Activated T-helper 1 cell treated with anti-CD3 and anti-CD28 coated beads, Interleukin-12 subunit alpha, Interleukin-12 subunit beta, Interleukin-2, Interleukin-4 antibody, amounts not matched to agents 30 ng/mL and 10 ng/mL and 1 ng/mL, durations not matched to agents 14 hours and 24 hours and 36 hours (primary cell): ENCODE data around the gene TCF7L2. TPM values are rescaled to one million over a fixed set of nuclear protein-coding genes. Genes with fewer than 3 reads are reported as not detected.

ENCODE experiments used
- DNase-seq: peaks from one replicate; pipeline ENCODE4 v3.0.0; 2021; ENCODE audit warnings: low spot score
- H3K27ac Mint-ChIP-seq: one replicate; pipeline ENCODE4 v1.8.0; 2021; ENCODE audit warnings: mild to moderate bottlenecking, mixed read lengths
- H3K27me3 Mint-ChIP-seq: one replicate; pipeline ENCODE4 v1.8.0; 2022; ENCODE audit warnings: mild to moderate bottlenecking, moderate library complexity, mixed read lengths; ENCODE audit not compliant: insufficient read depth
- H3K36me3 Mint-ChIP-seq: one replicate; pipeline ENCODE4 v1.8.0; 2021; ENCODE audit warnings: low read depth, mixed read lengths
- H3K4me1 Mint-ChIP-seq: one replicate; pipeline ENCODE4 v1.8.0; 2021; ENCODE audit warnings: low read depth, mixed read lengths
- H3K4me3 Mint-ChIP-seq: one replicate; pipeline ENCODE4 v1.8.0; 2021; ENCODE audit warnings: mild to moderate bottlenecking, moderate library complexity, mixed read lengths
- H3K9me3 Mint-ChIP-seq: one replicate; pipeline ENCODE4 v1.8.0; 2021; ENCODE audit warnings: mixed read lengths
- intact Hi-C: fragments of 100-400 bp; cut with micrococcal nuclease; formaldehyde crosslinking; loops from one replicate; pipeline ENCODE4 v1.15.1; 2024
- total RNA-seq: library from RNA; stranded (reverse); gene quantifications from 2 replicates; pipeline ENCODE4 v1.2.3, GENCODE V29; 2022

TCF7L2 gene
- total RNA-seq, 1 donor from 2014 or later = 0.36 TPM

GRCh38 chr10:113042868-113043267, 92.8 kb downstream of the TCF7L2 start:
- no peak overlapping the region for H3K4me3 Mint-ChIP-seq
- no peaks in the 10 kb centered on the region for H3K4me1 Mint-ChIP-seq
- H3K27me3 Mint-ChIP-seq = peaks cover 20% of the 10 kb centered on the region
- H3K9me3 Mint-ChIP-seq = no peaks in the 10 kb centered on the region
- no peak overlapping the region for H3K27ac Mint-ChIP-seq
- no peak for DNase-seq
- no peaks in the 10 kb centered on the region for H3K36me3 Mint-ChIP-seq
- intact Hi-C loops = no loop called here

- no peaks in the 10 kb centered on the region for H3K4me1 Mint-ChIP-seq
Measured at GRCh38 chr10:113044016-113044755, 94.1 kb downstream of the TCF7L2 start.

GRCh38 chr10:113045147-113046055, 95.4 kb downstream of the TCF7L2 start:
- Mint-ChIP-seq H3K4me1 (no peaks in the 10 kb centered on the region), H3K9me3 (no peaks in the 10 kb centered on the region), H3K27ac (no peak overlapping the region), H3K36me3 (no peaks in the 10 kb centered on the region), H3K4me3 (no peak overlapping the region), H3K27me3 (peaks cover 15% of the 10 kb centered on the region)
- no peak for DNase-seq
- intact Hi-C loops = no loop called here

More at GRCh38 chr10:113044016-113044755, 94.1 kb downstream of the TCF7L2 start:
- H3K9me3 Mint-ChIP-seq = no peaks in the 10 kb centered on the region
- no peak overlapping the region for H3K27ac Mint-ChIP-seq
- H3K4me3 Mint-ChIP-seq = no peak overlapping the region
- intact Hi-C loops = no loop called here
- DNase-seq = no peak
- H3K27me3 Mint-ChIP-seq = peaks cover 16% of the 10 kb centered on the region
- H3K36me3 Mint-ChIP-seq = no peaks in the 10 kb centered on the region

- Mint-ChIP-seq H3K27ac (no peak overlapping the region), H3K36me3 (no peaks in the 10 kb centered on the region), H3K27me3 (peaks cover 17% of the 10 kb centered on the region), H3K4me1 (no peaks in the 10 kb centered on the region), H3K4me3 (no peak overlapping the region), H3K9me3 (no peaks in the 10 kb centered on the region)
- intact Hi-C loops = no loop called here
- no peak for DNase-seq
Measured at GRCh38 chr10:113047151-113047550, 97.1 kb downstream of the TCF7L2 start.

- no peak overlapping the region for H3K4me3 Mint-ChIP-seq
- no peak for DNase-seq
Measured at GRCh38 chr10:113047605-113047962, 97.5 kb downstream of the TCF7L2 start.

GRCh38 chr10:113047963-113048781, 98.1 kb downstream of the TCF7L2 start:
- no peaks in the 10 kb centered on the region for H3K4me1 Mint-ChIP-seq
- no peak overlapping the region for H3K4me3 Mint-ChIP-seq
- no peaks in the 10 kb centered on the region for H3K36me3 Mint-ChIP-seq
- intact Hi-C loops = no loop called here
- DNase-seq = no peak
- peaks cover 14% of the 10 kb centered on the region for H3K27me3 Mint-ChIP-seq
- no peaks in the 10 kb centered on the region for H3K9me3 Mint-ChIP-seq
- H3K27ac Mint-ChIP-seq = no peak overlapping the region

More at GRCh38 chr10:113047605-113047962, 97.5 kb downstream of the TCF7L2 start:
- no peaks in the 10 kb centered on the region for H3K9me3 Mint-ChIP-seq
- peaks cover 13% of the 10 kb centered on the region for H3K27me3 Mint-ChIP-seq
- H3K27ac Mint-ChIP-seq = no peak overlapping the region
- H3K4me1 Mint-ChIP-seq = no peaks in the 10 kb centered on the region
- no peaks in the 10 kb centered on the region for H3K36me3 Mint-ChIP-seq
- intact Hi-C loops = no loop called here

GRCh38 chr10:113049881-113050280, 99.8 kb downstream of the TCF7L2 start:
- H3K36me3 Mint-ChIP-seq = no peaks in the 10 kb centered on the region
- no peaks in the 10 kb centered on the region for H3K9me3 Mint-ChIP-seq
- intact Hi-C loops = no loop called here
- H3K4me3 Mint-ChIP-seq = no peak overlapping the region
- H3K27ac Mint-ChIP-seq = no peak overlapping the region
- DNase-seq = no peak
- H3K27me3 Mint-ChIP-seq = peaks cover 13% of the 10 kb centered on the region
- no peaks in the 10 kb centered on the region for H3K4me1 Mint-ChIP-seq

GRCh38 chr10:113052076-113052830, 102.2 kb downstream of the TCF7L2 start:
- no peaks in the 10 kb centered on the region for H3K4me1 Mint-ChIP-seq
- intact Hi-C loops = no loop called here
- H3K4me3 Mint-ChIP-seq = no peak overlapping the region
- DNase-seq = no peak
- peaks cover 13% of the 10 kb centered on the region for H3K27me3 Mint-ChIP-seq
- no peak overlapping the region for H3K27ac Mint-ChIP-seq
- H3K9me3 Mint-ChIP-seq = no peaks in the 10 kb centered on the region
- no peaks in the 10 kb centered on the region for H3K36me3 Mint-ChIP-seq

GRCh38 chr10:113053091-113053490, 103.0 kb downstream of the TCF7L2 start:
- H3K36me3 Mint-ChIP-seq = no peaks in the 10 kb centered on the region
- H3K27ac Mint-ChIP-seq = no peak overlapping the region
- peaks cover 13% of the 10 kb centered on the region for H3K27me3 Mint-ChIP-seq
- H3K4me3 Mint-ChIP-seq = no peak overlapping the region
- DNase-seq = no peak
- H3K4me1 Mint-ChIP-seq = no peaks in the 10 kb centered on the region
- H3K9me3 Mint-ChIP-seq = no peaks in the 10 kb centered on the region
- intact Hi-C loops = no loop called here

GRCh38 chr10:113053881-113054280, 103.8 kb downstream of the TCF7L2 start:
- no peaks in the 10 kb centered on the region for H3K9me3 Mint-ChIP-seq

GRCh38 chr10:113055458-113055857, 105.4 kb downstream of the TCF7L2 start:
- H3K27me3 Mint-ChIP-seq = peaks cover 11% of the 10 kb centered on the region
- no peaks in the 10 kb centered on the region for H3K9me3 Mint-ChIP-seq
- no peaks in the 10 kb centered on the region for H3K4me1 Mint-ChIP-seq
- intact Hi-C loops = no loop called here
- no peak overlapping the region for H3K27ac Mint-ChIP-seq
- no peaks in the 10 kb centered on the region for H3K36me3 Mint-ChIP-seq
- no peak overlapping the region for H3K4me3 Mint-ChIP-seq
- DNase-seq = no peak

More at GRCh38 chr10:113053881-113054280, 103.8 kb downstream of the TCF7L2 start:
- Mint-ChIP-seq H3K36me3 (no peaks in the 10 kb centered on the region), H3K27me3 (peaks cover 13% of the 10 kb centered on the region), H3K27ac (no peak overlapping the region), H3K4me1 (no peaks in the 10 kb centered on the region), H3K4me3 (no peak overlapping the region)
- no peak for DNase-seq
- intact Hi-C loops = no loop called here

- H3K27me3 Mint-ChIP-seq = peaks cover 11% of the 10 kb centered on the region
- intact Hi-C loops = no loop called here
- no peak for DNase-seq
- no peaks in the 10 kb centered on the region for H3K36me3 Mint-ChIP-seq
- no peaks in the 10 kb centered on the region for H3K4me1 Mint-ChIP-seq
- no peak overlapping the region for H3K27ac Mint-ChIP-seq
- no peak overlapping the region for H3K4me3 Mint-ChIP-seq
- no peaks in the 10 kb centered on the region for H3K9me3 Mint-ChIP-seq
Measured at GRCh38 chr10:113056030-113056429, 106.0 kb downstream of the TCF7L2 start.
